LNCAP (cell line): ENCODE results near the gene TRNP1.

ENCODE experiments used
- CTCF ChIP-seq: fragments of 450-650 bp; IDR thresholded peaks from 2 replicates; pipeline ENCODE4 v1.5.1; 2017; ENCODE audit warnings: mild to moderate bottlenecking

Gene TRNP1

GRCh38 chr1:27049607-27050006, 56.1 kb downstream of the TRNP1 start:
- no peak for TF ChIP-seq CTCF
